GM18498 (cell line): ENCODE measurements around the gene ENTPD8.

Experiments used
- ATAC-seq: cut with Tn5 transposase; IDR thresholded peaks from one replicate; pipeline ENCODE4 v1.9.1; 2021; ENCODE audit warnings: mild to moderate bottlenecking, moderate library complexity; ENCODE audit not compliant: unreplicated experiment

The ENTPD8 gene, protein sequence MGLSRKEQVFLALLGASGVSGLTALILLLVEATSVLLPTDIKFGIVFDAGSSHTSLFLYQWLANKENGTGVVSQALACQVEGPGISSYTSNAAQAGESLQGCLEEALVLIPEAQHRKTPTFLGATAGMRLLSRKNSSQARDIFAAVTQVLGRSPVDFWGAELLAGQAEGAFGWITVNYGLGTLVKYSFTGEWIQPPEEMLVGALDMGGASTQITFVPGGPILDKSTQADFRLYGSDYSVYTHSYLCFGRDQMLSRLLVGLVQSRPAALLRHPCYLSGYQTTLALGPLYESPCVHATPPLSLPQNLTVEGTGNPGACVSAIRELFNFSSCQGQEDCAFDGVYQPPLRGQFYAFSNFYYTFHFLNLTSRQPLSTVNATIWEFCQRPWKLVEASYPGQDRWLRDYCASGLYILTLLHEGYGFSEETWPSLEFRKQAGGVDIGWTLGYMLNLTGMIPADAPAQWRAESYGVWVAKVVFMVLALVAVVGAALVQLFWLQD

GRCh38 chr9:137441289-137441934, at the start of gene ENTPD8:
ENTPD8 (minus strand) TSS chr9:137441357; CDS start chr9:137438285, 3,072 bp downstream.
- ATAC-seq: no peak

GRCh38 chr9:137490532-137491186, 49.5 kb upstream of the ENTPD8 start:
- no peak for ATAC-seq

GRCh38 chr9:137488906-137489305, 47.7 kb upstream of the ENTPD8 start:
- no peak for ATAC-seq

- no peak for ATAC-seq
These were observed 47.1 kb upstream of the ENTPD8 start for GRCh38 chr9:137488327-137488653.

DNA sequence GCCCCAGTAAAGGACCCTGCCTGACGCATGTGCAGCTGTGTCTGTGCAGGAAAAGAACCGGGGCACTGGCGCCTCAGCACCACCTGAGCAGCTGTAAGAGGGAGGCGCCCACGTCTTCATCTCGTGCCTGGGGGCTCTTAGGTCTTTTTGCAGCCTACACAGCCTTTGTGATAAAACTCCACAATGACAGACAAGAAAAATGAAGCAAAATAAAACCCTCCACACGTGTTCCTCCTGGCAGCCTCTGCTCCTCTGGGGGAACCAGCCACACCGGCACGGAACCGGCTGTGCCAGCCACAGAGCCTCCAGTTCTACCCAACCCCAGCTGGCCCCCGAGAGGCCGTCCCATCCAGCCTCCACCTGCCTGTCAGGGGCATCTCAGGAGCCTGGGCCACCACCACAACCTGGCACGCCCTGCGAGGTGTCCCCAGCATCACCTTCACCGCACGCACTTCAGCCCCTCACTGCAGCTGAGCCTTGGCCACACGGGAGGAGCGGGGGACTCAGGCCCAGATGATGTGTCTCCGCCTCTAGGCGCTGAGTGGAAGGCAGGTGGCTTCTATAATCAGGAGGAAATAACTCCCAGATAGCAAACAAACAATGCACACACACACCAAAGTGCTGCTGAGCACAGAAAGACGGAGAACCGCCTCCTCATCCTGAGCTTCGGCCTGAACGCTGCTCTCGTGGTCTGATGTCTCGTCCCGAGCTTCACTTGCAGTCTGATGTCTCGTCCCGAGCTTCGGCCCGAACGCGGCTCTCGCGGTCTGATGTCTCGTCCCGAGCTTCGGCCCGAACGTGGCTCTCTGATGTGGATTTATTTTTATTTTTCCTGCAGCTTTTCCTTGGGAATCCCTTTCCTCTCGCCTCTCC, 46.5 kb upstream of the ENTPD8 start:
- no peak for ATAC-seq

DNA sequence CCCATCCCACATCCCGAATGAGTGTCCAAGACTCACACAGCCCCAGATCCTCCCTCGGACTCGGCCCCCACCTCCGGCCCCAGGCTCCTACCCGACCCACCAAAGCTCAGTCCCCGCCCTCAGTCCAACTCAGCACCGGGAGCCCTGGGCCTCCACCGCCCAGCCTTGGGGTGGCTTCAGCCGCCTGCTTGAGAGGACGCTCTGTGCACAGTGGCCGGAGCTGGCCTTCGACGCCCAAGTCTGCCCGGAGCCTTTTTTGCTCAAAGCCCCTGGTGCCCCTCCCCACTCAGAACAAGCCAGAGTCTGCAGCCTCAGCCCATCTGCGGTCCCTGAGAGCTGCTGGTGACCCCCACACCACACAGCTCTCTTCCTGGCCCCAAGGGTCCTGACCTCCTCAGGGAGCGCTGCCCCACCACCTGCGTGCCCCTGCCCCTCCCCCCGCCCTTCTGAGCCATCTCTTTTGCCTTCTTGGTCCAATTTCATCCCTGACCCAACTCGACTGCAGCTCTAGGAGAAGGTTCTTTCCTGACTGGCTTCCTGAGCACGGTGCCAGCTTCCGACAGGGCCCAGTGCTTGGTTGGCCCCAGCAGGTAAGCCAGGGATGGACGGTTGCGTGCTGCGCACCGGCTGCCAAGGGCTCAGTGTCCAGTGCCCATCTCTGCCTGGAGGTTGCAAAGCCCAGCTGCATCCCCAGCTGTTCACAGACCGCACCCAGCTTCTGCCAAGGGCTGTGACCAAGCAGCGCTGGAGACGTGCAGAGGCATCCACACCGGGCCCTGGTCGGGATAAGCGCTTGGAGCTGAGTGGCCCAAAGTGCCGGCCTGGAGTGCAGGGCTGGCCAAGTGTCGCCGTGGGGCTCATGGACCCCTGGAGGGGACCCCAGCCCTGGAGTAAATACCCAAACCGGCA, 45.6 kb upstream of the ENTPD8 start:
- ATAC-seq: no peak

- ATAC-seq: no peak
These were observed 45.0 kb upstream of the ENTPD8 start for GRCh38 chr9:137486141-137486490.

DNA sequence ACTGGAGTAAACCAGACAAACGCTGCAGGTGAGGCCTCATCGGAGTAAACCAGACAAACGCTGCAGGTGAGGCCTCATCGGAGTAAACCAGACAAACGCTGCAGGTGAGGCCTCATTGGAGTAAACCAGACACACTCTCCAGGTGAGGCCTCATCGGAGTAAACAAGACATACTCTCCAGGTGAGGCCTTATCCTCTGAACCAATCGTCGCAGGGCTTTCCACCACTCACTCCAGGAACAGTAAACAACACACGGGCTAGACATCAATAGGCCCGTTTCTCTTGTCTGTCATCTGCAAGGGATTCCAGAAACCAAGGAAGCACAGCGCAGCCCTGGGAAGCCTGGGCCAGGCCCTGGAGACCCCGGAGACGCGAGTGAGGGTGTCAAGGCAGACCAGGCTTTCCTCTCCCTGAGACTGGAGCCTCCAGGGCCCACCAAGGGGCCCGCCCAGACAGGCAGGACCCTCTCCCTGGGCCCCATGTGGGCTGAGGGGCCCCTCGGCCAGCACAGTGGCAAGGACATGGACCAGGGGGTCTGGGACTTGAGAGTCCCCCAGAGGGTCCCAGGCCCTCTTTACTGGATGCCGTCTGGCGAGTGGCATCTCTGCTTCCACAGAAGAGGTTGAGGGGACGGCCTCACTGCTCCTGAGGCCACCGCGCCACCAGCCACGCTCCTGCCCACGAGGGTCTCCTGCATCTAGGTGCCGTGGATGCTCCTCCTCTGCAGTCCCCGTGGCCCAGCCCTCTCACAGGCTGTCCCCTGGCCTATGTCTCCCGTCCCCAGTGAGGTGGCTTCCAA, 44.4 kb upstream of the ENTPD8 start:
- ATAC-seq: no peak

DNA sequence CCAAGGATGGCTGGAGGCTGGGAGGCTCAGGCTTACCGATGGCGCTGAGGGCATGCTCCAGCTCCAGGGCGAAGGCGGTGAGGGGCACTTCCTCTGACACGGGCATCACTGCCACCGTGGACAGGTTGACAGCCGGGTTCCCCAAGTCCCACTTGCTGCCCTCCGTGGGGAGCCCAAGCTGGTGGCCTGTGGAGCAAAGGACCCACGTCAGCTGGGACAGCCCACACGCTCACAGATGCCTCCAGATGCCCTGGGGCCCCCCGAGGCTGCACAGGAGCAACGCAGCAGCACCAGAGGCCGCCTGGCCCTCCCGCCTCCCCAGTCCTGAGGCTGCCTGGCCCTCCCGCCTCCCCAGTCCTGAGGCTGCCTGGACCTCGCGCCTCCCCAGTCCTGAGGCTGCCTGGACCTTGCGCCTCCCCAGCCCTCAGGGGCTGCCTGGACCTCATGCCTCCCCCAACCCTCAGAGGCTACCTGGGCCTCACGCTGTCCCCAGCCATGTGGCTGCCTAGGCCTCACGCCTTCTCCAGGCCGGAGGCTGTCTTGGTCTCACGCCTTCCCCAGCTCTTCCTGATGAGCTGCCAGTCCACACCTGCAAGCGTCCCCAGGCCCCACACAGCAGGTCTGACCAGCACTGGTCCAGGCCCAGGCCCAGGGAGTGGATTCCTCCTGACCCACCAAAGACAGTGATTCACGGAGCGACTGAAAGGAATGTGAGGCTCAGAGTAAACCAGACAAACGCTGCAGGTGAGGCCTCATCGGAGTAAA, 43.6 kb upstream of the ENTPD8 start:
- no peak for ATAC-seq

- no peak for ATAC-seq
These were observed 41.1 kb upstream of the ENTPD8 start for GRCh38 chr9:137482094-137482781.

DNA sequence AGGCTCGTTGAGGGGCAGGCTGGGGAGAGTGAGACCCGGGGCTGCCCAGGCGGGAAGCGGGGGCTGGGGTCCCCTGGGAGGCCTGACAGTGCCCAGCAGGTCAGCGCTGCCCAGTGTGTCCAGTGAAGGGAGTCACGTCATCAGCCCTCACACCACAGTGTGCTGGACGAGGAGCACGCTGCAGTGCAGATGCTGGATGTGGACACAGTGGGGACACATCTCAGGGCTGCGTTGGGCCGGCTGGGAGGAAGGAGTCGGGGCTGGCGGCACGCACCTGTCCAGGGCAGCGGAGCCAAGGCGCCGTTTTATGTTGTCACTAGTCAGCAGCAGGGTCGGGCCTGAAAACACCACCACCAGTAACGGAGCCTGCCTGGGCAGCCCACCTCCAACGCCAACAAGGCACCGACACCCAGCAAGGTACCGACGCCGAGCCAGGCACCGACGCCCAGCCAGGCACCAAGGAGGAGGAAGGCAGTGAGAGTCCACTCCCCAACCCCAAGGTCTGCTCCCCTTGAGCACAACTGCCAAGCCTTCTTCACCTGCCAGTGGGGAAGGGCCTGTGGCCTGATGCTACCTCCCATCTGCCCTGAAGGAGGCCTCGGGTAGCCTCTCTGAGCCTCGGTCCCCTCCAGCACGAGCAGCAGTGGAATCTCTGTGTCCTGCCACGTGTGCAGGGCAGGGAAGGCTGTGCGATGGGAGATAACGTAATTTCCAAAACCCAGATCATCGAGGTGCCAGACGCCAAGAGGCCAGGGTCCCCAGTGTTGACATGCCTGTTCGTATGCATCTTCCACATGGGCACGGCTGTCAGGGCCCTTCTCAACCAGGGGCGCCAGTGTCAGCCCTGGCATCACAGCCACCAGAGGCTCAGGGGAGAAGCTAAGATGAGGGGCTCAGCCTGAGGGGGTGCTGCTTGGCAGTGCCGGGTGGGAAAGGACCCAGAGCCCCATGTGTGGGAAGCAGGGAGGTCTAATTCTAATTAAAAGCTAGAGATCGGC, 39.8 kb upstream of the ENTPD8 start:
- ATAC-seq: no peak

- ATAC-seq: no peak
These were observed 38.9 kb upstream of the ENTPD8 start for GRCh38 chr9:137479892-137480685.

DNA sequence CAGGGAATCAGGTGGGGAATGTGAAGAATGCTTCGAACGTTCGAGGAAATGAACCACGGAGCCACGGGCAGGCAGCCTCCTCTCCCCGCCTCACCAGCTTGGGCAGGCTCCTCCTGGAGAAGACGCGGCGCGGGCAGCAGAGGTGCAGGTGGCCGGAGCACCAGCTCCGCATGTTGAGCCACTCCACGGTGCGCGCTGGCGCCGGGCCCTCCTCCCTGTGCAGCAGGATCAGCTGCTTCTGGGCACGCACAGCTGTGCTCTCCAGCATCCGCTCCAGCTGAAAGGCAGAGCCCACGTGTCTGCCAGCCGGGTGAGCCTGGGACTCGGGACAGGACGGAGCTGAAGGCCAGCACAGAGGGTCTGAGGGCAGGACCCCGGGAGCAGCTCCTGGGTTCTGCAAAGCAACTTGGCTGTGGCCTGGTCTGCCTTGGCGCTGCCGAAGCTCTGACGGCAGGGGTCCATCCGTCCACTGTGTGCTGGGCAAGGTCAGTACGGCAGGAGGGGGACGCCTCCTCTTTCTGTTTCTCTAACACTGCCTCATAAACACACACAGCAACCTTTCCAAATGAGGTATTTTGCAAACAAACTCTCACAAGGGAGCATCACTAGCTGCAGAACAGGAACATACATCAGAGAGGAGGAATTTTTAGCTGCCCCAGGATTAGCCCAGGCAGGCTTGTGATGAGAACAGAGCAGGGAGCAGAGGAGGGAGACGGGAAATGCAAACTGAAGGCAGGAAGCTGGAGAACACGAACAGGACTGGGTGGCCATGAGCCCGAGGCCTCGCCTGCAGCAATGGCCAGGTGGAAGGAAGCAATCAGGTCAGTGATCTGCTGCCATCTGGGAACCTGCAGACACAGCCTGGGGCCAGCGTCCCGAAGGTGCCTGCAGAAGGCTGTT, 38.1 kb upstream of the ENTPD8 start:
- ATAC-seq: no peak

DNA sequence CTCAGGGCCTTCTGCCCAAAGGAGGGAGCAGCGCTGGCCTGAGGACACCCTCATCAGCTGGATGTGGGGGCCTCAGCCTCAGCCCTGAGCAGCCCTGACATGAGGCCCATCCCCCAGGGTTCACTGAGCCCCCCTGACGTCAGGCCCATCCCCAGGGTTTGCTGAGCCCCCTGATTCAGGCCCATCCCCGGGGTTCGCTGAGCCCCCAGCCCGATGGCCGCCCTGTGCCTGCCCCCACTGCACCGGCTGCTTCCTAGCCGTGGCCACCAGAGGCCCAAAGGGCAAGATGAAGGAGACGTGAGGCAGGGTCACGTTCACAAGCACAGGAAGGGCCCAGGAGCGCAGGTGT, 37.4 kb upstream of the ENTPD8 start:
- ATAC-seq: no peak
